Activated T-cell treated with anti-CD3 and anti-CD28 coated beads for 1 hour (primary cell): Measurements from ENCODE around the gene PRELID1.
"Not testable (repeated sequence)": the region's sequence is repeated elsewhere in the genome, so short reads cannot be mapped to it uniquely, and the experiment has no call there.

ENCODE experiments used
- DNase-seq: peaks from one replicate; pipeline ENCODE4 v3.0.0-alpha.2; 2020; ENCODE audit warnings: low read depth

Gene PRELID1

DNA sequence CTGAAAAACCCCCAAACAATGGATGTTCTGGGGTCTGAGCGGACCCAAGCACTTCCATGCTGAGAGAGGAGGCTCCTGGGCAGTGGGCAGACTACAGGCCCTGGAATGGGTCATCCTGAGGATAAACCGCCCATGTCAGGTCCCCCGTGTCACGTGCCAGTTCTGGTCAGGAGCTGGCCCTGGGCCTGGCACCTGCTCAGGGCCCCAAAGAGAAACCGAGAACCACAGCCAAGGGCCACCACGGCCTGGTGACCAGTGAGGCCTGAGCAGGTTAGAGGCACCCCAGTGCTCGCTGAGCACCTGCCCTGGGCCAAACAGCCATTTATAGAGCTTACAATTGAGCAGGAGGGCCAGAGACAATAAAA is 32.1 kb downstream of the PRELID1 start:
- no peak for DNase-seq

DNA sequence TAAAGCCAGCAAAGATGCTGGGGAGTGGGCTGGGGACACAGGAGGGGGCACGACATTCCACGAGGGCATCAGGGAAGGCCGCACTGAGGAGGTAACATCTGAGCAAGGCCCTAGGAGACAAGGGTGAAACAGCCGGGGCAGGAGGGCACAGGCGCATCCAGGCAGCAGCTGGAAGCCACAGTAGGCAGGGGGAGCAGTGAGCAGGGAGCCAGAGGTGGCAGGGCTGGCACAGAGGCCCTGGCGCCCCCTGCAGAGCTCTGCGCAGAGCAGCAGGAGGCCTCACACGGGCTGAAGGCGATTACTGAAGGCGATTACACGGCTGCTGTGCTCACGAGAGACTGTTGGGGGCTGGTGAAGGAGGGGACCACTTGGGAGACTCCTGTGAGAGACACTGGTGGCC is 32.5 kb downstream of the PRELID1 start:
- no peak for DNase-seq

DNA sequence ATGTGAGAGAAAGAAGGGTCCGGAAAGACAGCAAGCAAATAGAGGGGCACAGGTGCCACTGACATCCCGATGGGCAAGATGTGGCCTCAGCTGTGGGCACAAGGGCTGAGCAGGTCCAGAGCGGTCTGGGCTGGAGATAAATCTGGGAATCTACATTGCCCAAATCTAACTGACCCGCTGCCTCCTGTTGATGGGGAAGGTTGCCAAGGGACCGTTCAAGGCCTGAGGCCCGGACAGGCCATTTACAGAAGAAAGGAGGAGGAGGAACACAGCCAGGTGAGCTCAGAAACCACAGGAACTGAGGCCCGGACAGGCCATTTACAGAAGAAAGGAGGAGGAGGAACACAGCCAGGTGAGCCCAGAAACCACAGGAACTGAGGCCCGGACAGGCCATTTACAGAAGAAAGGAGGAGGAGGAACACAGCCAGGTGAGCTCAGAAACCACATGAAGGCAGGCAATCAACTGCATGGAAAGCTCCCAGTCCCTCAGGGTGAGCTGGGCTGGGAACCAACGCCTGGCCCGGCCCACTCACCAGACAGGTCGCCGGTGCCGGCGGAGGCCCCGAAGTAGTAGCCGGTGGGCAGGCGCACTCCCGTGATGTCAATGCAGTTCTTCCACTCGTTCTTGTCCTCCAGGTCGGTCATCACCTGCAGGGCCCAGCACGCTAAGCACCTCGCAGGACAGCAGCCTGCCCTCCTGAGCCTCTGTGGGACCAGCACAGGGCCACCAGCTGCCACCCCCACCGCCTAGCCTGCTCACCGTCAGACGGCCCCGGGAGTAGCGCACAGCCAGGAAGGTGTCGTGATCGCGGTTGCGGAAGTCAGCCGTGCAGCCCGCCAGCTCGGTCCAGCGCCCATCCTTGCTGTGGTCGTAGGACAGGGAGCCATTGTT is 33.2 kb downstream of the PRELID1 start:
- no peak for DNase-seq

DNA sequence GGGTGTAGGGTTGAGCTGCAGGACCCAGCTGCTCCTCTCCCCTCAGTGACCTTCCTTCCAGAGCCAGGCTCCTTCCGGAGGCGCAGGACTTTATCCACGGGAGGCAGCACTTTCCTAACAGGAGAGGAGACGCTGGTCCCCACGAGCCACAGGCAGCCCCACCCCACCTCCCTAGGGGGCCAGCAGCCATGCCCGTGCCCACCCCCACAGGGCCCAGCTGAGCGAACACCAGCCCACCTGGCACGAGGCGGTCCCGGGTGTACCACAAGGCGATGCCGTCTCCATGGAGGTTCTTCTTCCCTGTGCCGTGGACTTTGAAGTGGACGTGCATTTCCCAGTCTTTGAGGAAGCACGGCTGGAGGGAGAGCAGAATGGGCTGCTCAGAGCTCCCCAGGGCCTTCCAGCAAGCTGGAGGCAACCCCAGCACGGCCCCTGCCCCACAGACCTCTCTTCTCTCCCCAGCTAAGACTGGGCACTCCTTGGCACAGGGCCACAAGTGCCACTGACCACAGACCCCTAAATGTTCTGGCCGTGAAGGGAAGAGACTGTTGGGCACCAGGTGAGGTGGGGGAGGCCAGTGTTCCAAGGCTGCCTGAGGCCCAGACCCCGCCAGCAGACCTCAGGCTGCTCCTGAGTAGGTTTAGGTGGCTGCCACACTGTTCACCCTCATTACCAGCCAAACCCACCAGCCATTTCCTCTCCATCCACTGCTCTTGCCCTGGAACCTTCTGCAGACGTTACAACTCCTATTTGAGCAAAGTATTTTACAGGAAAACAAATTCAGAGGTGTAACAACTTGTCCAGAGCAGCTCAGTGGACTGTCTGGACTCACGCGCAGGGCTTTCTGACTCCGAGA is 34.9 kb downstream of the PRELID1 start:
- no peak for DNase-seq

DNA sequence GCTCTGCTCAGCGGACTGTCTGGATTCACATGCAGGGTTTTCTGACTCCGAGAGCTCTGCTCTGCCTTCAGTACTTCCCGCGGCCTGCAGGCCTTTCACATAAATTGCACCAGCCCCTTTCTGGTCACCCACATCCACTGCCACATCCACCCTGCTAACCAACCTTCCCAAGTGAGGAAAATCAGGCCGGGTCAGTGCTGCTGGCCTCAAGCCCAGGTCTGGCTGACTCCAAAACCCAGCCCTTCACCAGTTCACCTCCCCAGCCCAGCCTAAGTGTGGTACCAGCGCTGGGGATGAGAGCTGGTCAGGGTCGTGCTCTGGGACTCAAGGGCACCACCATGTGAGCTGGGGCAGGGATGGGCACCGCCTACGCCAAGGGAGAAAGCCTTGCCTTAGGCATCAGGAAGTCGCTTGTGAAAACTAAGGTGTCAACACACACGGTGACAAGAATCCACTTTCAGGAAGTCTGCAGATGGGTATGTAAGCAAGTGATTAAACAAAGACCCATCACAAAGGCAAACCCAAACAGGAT is 35.6 kb downstream of the PRELID1 start:
- DNase-seq, result no peak

DNA sequence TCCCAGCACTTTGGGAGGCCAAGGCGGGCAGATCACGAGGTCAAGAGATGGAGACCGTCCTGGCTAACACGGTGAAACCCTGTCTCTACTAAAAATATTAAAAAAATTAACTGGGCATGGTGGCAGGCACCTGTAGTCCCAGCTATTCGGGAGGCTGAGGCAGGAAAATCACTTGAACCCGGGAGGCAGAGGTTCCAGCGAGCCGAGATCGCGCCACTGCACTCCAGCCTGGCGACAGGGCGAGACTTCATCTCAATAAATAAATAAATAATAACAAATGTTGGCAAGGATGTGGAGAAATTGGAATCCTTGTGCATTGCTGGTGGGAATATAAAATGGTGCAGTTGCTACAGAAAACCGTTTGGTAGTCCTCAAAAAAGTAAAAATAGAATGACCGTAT is 39.4 kb downstream of the PRELID1 start:
- DNase-seq, result not testable (repeated sequence)

DNA sequence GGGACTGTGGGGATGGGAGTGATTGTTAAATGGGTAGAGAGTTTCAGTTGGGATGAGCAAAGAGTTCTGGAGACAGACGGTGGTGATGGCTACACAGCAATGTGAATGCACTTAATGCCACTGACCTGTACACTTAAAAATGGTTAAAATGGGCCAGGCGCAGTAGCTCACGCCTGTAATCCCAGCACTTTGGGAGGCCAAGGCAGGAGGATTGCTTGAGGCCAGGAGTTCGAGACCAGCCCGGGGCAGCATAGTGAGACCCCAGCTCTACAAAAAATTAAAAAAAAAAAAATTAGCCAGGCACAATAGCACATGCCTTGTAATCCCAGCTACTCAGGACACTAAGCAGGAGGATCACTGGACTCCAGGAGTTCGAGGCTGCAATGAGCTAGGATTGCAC is 40.2 kb downstream of the PRELID1 start:
- no peak for DNase-seq

DNA sequence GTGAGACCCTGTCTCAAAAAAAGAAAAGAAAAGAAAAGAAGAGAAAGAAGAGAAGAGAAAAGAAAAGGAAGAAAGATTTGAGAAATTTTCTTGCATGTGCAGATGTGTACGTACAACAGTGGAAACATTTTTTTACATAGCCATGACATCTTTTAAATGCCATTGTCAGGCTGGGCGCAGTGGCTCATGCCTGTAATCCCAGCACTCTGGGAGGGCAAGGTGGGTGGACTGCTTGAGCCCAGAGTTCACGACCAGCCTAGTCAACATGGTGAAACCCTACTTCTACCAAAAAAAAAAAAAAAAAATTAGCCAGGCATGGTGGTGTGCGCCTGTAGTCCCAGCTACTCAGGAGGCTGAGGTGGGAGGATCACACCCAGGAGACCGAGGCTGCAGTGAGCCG is 41.3 kb downstream of the PRELID1 start:
- no peak for DNase-seq

DNA sequence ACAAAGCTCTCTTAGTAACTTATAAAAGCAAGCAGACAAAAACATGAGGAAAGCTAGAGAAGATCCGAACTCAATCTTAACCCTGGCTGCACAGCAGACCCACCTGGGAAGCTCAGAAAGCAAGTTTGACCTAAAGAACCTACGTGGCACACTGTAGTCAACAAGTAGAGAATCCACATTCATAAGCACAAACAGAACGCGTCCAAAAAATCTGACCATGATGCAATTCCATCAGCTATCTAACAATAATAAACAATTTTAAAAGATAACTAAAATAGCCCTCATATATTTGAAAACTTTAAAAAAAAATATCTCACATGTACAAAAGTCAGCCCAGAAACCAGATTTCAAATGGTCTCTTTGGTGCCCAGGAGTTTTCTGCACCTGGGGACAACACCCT is 43.2 kb downstream of the PRELID1 start:
- DNase-seq, result no peak

DNA sequence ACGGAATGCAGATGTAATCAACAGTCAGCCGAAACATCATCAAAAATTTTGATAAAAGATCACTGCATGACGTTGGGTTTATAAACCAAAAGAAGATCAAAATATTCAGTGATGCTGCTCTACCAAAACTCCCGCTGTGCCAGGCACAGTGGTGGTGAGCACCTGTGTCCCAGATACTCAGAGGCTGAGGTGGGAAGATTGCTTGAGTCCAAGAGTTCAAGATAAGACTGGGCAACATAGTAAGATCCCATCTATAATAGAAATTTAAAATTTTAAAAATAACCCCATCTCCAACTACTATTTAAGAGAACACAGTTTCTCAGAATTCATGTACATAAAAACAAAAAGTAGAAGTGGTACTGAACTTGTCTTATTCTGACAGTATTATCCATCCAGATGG is 44.1 kb downstream of the PRELID1 start:
- DNase-seq, result no peak

DNA sequence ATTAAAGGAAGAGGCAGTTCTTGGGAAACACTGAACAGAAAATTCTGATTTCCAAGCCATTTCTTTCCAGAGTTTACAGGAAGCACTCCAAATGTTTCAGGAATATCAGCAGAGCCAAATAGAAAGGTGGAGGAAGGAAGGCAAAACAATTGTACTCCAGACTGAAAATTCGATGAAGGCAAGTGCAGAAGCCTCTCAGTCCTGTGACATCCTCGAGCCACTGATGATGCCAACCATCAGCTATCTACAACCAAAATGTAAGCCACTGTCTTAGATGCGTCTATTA is 45.7 kb downstream of the PRELID1 start:
- DNase-seq, result no peak

DNA sequence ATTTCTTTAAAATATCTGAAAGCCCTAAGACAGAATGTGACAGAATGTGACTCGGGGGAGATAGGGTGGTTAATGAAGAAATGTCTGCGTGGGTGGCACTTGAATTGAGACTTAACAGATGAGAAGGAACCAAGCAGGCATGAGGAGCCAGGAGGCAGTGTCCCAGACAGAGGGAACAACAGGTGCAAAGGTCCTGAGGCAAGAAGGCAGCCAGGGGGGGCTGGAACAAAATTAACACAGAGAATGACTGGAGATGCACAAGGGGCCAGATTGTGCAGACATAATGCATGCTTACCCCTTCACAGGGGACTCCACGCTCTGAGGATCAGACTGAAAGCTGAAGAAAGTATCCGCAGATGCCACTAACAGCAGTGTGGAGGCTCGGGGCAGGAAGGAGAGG is 46.2 kb downstream of the PRELID1 start:
- no peak for DNase-seq

DNA sequence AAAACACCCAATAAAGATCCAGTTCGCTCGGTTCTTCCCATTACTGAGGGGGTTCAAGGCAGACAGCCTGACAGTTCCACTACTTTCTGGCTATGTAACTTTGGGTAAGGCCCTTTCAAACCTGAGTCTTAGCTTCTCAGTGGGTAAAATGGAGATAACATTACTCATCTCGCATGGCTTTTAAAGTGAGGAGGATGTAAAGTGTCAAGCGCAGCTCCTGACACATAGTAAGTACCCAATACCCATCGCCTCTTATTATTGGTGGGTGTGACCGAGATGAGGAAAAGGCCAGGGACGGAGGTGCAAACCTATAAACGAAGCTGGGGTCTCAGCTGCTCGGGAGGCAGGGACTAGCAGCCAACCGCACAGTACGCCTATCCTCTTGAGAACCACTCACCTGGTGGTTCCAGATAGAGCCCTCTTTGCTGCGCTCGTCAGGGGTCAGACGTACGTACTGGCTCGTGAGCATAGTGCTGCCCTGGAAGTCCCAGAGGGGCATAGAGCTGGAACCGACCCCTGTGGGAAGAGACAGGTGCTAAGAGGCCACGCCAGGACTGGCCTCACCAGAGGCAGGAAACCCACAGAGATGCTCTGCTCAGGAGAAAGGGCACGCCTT is 47.3 kb downstream of the PRELID1 start:
- no peak for DNase-seq

DNA sequence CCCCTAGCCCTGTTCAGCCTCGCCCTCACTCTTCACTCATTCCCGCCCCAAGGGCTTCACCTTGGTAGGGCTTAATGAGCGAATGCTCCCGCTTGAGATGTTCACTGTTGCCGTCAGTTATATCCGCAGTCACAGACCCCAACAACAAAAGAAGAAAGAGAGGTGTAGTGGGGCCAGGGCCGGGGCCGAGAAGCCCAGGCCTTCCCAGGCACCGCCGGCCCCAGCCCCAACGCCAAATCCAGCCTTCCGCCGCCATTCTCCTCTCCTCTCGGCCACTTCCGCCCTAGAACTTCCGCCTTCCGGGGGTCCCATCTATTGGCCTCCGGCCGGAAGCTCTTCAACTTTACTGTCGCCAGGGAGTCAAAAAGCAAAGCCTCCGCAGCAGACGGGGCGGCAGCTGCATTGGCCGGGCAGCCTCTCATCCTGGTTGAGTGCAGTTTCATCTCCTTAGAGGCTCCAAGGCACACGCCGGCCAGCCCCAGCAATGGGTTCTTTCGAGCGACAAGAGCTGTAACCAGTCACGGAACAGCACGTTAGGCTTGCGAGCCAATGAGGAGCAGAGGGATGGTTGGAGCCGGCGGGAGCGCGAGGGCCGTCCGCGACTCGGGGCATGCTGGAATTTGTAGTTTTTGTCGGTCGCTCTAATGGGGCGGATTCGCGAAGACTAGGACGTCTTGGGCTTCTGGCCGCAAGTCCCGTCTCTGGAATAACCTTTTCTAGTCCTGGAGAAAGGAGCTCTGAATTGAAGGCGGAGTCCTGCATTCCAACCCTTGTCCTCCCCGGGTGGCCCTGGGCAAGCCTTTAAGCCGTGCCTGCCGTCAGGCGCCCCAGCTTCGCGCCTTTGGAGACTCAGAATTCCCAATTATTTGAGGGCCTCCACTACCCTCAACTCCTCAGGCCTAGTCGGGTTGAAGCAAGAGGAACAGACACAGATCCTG is 48.1 kb downstream of the PRELID1 start, which contains the start of gene LMAN2:
Gene LMAN2 (minus strand): TSS at position 277 of the 938 bp plus-strand sequence. CDS start 21 bp downstream, at position 256.
- DNase-seq, result peak; percentile 82

DNA sequence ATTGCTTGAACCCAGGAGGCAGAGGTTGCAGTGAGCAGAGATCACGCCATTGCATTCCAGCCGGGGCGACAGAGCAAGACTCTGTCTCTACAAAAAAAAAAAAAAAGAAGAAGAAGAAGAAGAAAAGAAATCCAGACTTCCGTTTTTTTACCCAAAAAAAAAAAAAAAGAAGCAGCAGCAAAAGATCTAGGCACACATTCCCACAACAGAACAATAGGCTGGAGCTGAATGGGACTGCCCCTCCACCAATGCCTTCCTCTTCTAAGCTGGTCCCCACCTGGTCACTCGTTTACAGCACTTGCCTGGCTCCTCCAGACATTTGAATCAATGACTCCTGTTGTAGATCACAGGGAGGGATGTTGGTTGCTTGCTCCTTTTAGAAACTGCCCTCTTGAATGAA is 49.5 kb downstream of the PRELID1 start:
- no peak for DNase-seq

DNA sequence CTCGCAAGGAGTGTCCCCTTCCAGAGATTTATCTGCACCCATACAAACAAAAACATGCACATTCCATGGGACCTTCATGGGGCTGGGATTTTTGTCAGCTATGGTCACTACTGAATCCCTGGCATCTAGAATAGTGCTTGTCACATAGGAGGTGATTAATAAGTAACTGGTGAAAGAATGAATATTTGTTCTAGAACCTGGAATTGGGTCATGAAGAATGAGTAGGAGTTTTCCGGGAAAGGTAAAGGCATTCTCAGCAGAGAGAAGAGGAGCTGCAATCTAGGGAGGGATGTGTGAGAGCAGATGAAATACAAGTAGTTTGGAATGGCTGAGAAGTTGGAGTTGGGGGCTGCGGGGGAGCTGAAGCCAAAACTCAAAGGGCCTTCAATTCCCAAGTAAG is 50.7 kb downstream of the PRELID1 start:
- DNase-seq, result no peak

DNA sequence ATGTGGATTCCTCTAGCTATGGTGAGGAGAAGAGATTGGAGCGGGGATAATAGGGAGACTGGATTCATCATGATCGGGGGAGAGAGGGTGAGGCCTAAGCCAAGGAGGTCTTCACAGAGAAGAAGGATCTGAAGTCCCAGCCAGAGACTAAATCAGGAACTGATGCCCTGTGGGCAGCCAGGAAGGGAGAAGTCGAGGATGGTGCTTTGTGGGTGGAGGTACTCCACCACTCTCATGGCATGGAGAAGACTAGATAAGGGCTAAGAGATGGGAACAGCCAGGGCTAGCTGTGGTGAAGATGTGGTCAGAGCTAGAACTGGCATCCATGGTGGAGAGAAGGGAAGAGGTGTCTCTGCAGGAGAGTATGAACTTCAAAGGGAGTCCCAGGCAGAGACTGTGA is 51.1 kb downstream of the PRELID1 start:
- no peak for DNase-seq

DNA sequence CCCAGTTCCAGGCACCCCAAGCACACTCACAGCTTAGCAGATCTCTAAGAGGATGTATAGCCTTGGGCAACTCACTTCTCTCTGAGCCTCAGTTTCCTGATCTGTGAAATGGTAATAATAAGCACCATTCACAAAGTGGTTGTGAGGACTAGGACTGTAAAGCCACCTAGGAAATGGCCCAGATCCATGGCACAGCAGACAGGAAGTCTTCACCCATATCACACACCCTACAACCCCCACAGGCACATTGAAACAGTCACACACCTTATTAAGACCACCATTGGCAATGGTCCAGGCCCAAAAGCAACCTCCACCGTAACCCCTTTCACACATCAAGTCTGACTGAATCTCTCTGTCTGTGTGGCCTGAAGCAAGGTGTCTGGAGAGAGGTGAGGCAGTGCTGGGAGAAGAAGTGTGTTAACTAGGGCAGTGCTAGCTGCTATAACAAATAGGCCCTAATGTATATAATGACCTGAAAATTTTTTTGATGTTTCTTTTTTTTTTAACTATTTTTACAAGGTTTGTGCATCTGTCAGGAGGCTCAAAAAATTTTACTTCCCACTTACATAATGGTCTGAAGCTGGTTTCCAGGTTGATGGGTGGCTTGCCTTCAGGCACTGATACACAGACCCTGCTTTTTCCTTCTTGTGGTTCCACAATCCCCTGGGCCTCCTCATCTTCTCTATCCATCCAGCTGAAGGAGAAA is 51.7 kb downstream of the PRELID1 start:
- DNase-seq, result no peak

DNA sequence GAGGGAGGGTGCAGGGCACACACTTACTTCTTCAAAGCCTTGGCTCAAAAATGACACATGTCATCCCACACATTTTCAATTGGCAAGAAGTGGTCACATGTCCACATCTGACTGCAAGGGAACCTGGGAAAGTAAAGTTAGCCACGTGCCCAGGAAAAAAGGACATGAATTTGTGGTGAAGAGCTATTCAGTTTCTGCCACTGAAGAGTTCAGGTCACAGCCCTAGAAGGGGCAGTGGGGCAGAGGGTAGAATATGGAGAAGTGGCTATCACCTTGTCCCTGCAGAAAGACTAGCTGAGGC is 52.2 kb downstream of the PRELID1 start:
- DNase-seq, result no peak
